ENCODE results near the gene ENOX2.

DNA sequence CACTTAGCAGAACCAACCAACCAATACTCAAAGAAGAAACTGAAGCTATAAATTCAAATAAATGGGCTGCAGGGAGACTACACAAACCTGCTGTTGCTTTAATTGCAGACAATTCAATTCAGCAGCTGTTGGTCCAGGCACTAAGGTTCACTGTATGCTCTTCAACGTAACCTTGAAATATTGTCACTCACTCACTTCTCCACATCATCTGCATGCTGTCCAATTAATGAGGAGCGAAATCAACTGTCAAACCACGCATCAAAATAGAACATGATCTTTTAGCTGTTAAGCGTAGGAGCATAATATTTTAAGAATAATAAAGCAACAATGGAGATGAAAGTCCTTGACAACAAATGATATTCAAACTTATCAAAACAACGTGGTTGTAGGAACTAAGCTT lies 17.0 kb downstream of the ENOX2 start:
- TF ChIP-seq POLR2A (IDR thresholded peaks at IDR 0.05) (no peak), CTCF (IDR thresholded peaks at IDR 0.05) (no peak)
